Measurements from ENCODE around the gene CYP4F11.

- TF ChIP-seq, protein P1, sequence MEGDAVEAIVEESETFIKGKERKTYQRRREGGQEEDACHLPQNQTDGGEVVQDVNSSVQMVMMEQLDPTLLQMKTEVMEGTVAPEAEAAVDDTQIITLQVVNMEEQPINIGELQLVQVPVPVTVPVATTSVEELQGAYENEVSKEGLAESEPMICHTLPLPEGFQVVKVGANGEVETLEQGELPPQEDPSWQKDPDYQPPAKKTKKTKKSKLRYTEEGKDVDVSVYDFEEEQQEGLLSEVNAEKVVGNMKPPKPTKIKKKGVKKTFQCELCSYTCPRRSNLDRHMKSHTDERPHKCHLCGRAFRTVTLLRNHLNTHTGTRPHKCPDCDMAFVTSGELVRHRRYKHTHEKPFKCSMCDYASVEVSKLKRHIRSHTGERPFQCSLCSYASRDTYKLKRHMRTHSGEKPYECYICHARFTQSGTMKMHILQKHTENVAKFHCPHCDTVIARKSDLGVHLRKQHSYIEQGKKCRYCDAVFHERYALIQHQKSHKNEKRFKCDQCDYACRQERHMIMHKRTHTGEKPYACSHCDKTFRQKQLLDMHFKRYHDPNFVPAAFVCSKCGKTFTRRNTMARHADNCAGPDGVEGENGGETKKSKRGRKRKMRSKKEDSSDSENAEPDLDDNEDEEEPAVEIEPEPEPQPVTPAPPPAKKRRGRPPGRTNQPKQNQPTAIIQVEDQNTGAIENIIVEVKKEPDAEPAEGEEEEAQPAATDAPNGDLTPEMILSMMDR (IDR thresholded peaks at IDR 0.05; ENCODE audit: low read length) = no peak
- TF ChIP-seq EZH2phosphoT487 (IDR thresholded peaks at IDR 0.05; ENCODE audit: low read length) (no peak), EZH2 (optimal IDR thresholded peaks at IDR 0.05; ENCODE audit: low read depth, low read length) (no peak)
These were observed 20.9 kb downstream of the CYP4F11 start for GRCh38 chr19:15913384-15913783.
